Activated CD8-positive, alpha-beta T cell treated with anti-CD3 and anti-CD28 coated beads for 36 hours (primary cell): Measurements from ENCODE around the gene SLC51B. TPM values are rescaled to one million over a fixed set of nuclear protein-coding genes. Genes with fewer than 3 reads are reported as not detected.

Experiments
- ATAC-seq: fragments of 200-7000 bp; cut with Tn5 transposase; one replicate; pipeline ENCODE4 v1.10.0; 2021; ENCODE audit warnings: mild to moderate bottlenecking, moderate library complexity
- CTCF ChIA-PET: fragments of 350-600 bp; sonication (Branson Sonifier 250); formaldehyde crosslinking; loops from one replicate; lab custom pipeline; 2021; ENCODE audit warnings: antibody characterized with exemption; lab: Charles Lee
- POLR2A ChIA-PET: fragments of 350-600 bp; sonication (Branson Sonifier 250); formaldehyde crosslinking; loops from one replicate; lab custom pipeline; 2021; ENCODE audit warnings: antibody characterized with exemption; lab: Charles Lee
- DNase-seq: peaks from one replicate; pipeline ENCODE4 v3.0.0-alpha.2; 2020
- H3K27ac Mint-ChIP-seq: one replicate; pipeline ENCODE4 v1.8.0; 2021; ENCODE audit warnings: mild to moderate bottlenecking, mixed read lengths
- H3K27me3 Mint-ChIP-seq: one replicate; pipeline ENCODE4 v1.8.0; 2021; ENCODE audit warnings: mixed read lengths
- H3K36me3 Mint-ChIP-seq: one replicate; pipeline ENCODE4 v1.8.0; 2021; ENCODE audit warnings: low read depth, mixed read lengths
- H3K4me1 Mint-ChIP-seq: one replicate; pipeline ENCODE4 v1.8.0; 2021; ENCODE audit warnings: low read depth, mixed read lengths
- H3K4me3 Mint-ChIP-seq: one replicate; pipeline ENCODE4 v1.8.0; 2021; ENCODE audit warnings: mild to moderate bottlenecking, moderate library complexity, mixed read lengths
- H3K9me3 Mint-ChIP-seq: one replicate; pipeline ENCODE4 v1.8.0; 2021; ENCODE audit warnings: mixed read lengths
- CTCF ChIP-seq: fragments of 200-600 bp; IDR thresholded peaks from one replicate; pipeline ENCODE4 v1.8.0; 2022; ENCODE audit warnings: antibody characterized with exemption, mild to moderate bottlenecking
- intact Hi-C: fragments of 100-400 bp; cut with micrococcal nuclease; formaldehyde crosslinking; loops from one replicate; pipeline ENCODE4 v1.10.0; 2022
- total RNA-seq, 2 experiments: library from RNA; stranded (reverse); gene quantifications; one replicate each; pipeline ENCODE4 v1.2.3, GENCODE V29; 2021

Gene SLC51B
- total RNA-seq, 2 experiments from 2014 or later, result not detected

- DNase-seq (no peak), ATAC-seq (no peak)
- Mint-ChIP-seq H3K4me1 (no peaks in the 10 kb centered on the region), H3K9me3 (peaks cover 3% of the 10 kb centered on the region), H3K27me3 (no peaks in the 10 kb centered on the region), H3K27ac (no peak overlapping the region), H3K36me3 (no peaks in the 10 kb centered on the region), H3K4me3 (no peak overlapping the region)
- intact Hi-C loops, result no loop called here
- CTCF ChIA-PET, result interaction anchor here (6.4 kb wide), 1 partner anchor 20 kb away, joined by 37 read pairs; the partner anchor contains the start of gene KBTBD13
- POLR2A ChIA-PET, result no interaction called here
- no peak for TF ChIP-seq CTCF
Measured at GRCh38 chr15:65057549-65057940, 12.4 kb downstream of the SLC51B start.

GRCh38 chr15:65058394-65059368 is 13.5 kb downstream of the SLC51B start:
- ATAC-seq (no peak), DNase-seq (no peak)
- no peaks in the 10 kb centered on the region for H3K27me3 Mint-ChIP-seq
- peaks cover 3% of the 10 kb centered on the region for H3K9me3 Mint-ChIP-seq
- H3K4me3 Mint-ChIP-seq, result no peak overlapping the region
- CTCF ChIA-PET, result interaction anchor here (1.0 to 6.4 kb wide), 3 partner anchors 14 to 43 kb away, joined by 3 to 37 read pairs (median 5); partner anchors contain the start of gene KBTBD13
- no peak for TF ChIP-seq CTCF
- POLR2A ChIA-PET, result no interaction called here
- no peaks in the 10 kb centered on the region for H3K36me3 Mint-ChIP-seq
- no peak overlapping the region for H3K27ac Mint-ChIP-seq
- intact Hi-C loops, result no loop called here
- H3K4me1 Mint-ChIP-seq, result no peaks in the 10 kb centered on the region

GRCh38 chr15:65059369-65059750 is 14.2 kb downstream of the SLC51B start:
- Mint-ChIP-seq H3K27ac (no peak overlapping the region), H3K4me3 (no peak overlapping the region), H3K9me3 (peaks cover 3% of the 10 kb centered on the region), H3K27me3 (peaks cover 2% of the 10 kb centered on the region), H3K36me3 (no peaks in the 10 kb centered on the region), H3K4me1 (no peaks in the 10 kb centered on the region)
- ChIA-PET CTCF (interaction anchor here (1.0 to 6.4 kb wide), 3 partner anchors 14 to 42 kb away, joined by 3 to 37 read pairs (median 5); partner anchors contain the start of gene KBTBD13), POLR2A (no interaction called here)
- DNase-seq, result no peak
- intact Hi-C loops, result no loop called here
- ATAC-seq, result no peak
- no peak for TF ChIP-seq CTCF

GRCh38 chr15:65059931-65060596 is 14.9 kb downstream of the SLC51B start:
- no peaks in the 10 kb centered on the region for H3K4me1 Mint-ChIP-seq
- H3K36me3 Mint-ChIP-seq, result no peaks in the 10 kb centered on the region
- H3K27ac Mint-ChIP-seq, result no peak overlapping the region
- ChIA-PET CTCF (interaction anchor here (1.0 to 1.7 kb wide), 2 partner anchors 13 to 41 kb away, joined by 3 to 5 read pairs; no protein-coding TSS in a partner anchor), POLR2A (no interaction called here)
- no peak for TF ChIP-seq CTCF
- ATAC-seq (no peak), DNase-seq (no peak)
- H3K27me3 Mint-ChIP-seq, result peaks cover 2% of the 10 kb centered on the region
- intact Hi-C loops, result no loop called here
- no peak overlapping the region for H3K4me3 Mint-ChIP-seq
- peaks cover 3% of the 10 kb centered on the region for H3K9me3 Mint-ChIP-seq
